H7 (cell line): Measurements from ENCODE around the gene NR2F1-AS1. TPM values are rescaled to one million over a fixed set of nuclear protein-coding genes. Genes with fewer than 3 reads are reported as not detected.
"Not testable (repeated sequence)": the region's sequence is repeated elsewhere in the genome, so short reads cannot be mapped to it uniquely, and the experiment has no call there.

ENCODE experiments used
- DNase-seq: peaks from one replicate; pipeline ENCODE4 v3.0.0; 2012
- H3K27me3 ChIP-seq: 2 replicates; pipeline ENCODE4 v1.6.0; 2011; ENCODE audit warnings: mild to moderate bottlenecking, low read length; ENCODE audit not compliant: control insufficient read depth, insufficient read depth
- H3K36me3 ChIP-seq: replicated peaks from 2 replicates; pipeline ENCODE4 v1.5.1; 2011; ENCODE audit warnings: low read length; ENCODE audit not compliant: control insufficient read depth, insufficient read depth
- H3K4me3 ChIP-seq: 2 replicates; pipeline ENCODE4 v1.5.1; 2011; ENCODE audit warnings: low read depth, mild to moderate bottlenecking, control low read depth, low read length, moderate library complexity; ENCODE audit not compliant: insufficient read depth
- total RNA-seq: library from RNA; depleted of rRNA; stranded (reverse); fragments of >200 nt; shearing (Covaris generic); gene quantifications from 2 replicates; pipeline ENCODE4 v1.2.3, GENCODE V29; 2014

The NR2F1-AS1 gene
- total RNA-seq, 1 experiment from 2014 or later = 1.1 TPM

- DNase-seq = no peak
- Histone ChIP-seq H3K4me3 (no peak overlapping the region), H3K27me3 (no peaks in the 10 kb centered on the region), H3K36me3 (no peaks in the 10 kb centered on the region)
Observed at GRCh38 chr5:93407454-93407853, 173.6 kb downstream of the NR2F1-AS1 start.

DNA sequence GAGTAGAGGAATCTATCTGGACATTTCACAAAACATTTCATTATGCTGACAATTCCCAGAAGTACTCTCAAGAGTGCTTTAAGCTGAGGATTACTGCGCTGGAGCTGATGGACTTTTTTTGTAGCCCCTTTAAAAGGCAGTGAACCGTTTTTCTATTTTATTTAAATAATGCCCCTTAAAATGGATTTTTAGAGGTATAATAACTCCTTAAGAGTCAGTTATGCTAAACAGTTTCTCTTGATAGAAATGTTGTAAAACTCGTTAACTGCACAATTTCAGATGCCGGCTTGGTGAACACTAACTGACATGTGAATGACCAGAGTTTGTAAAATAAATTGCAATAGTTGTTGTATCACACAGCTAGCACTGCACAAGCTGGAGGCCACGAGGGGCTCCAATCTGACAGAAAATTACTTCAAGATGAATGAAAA is 174.0 kb downstream of the NR2F1-AS1 start:
- Histone ChIP-seq H3K36me3 (no peaks in the 10 kb centered on the region), H3K4me3 (no peak overlapping the region), H3K27me3 (no peaks in the 10 kb centered on the region)
- DNase-seq = no peak

DNA sequence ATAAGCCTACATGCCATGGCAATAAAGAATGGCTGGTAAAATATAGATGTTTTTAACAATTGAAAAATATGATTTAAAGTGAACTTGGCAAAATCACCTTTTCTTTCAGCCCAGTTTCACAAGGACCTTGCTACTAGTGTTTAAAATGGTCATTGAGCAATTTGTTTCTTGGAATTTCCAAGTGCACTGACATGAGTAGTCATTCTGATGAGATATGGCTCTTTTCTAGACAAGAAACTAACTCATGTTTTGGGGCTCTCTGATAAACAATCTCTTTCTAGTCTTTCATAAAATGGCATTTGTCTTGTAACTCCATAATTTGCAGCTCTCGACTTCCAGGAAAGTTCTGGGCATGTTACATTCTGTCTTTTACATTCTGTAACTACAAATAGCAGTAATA is 176.8 kb downstream of the NR2F1-AS1 start:
- Histone ChIP-seq H3K4me3 (no peak overlapping the region), H3K36me3 (no peaks in the 10 kb centered on the region), H3K27me3 (no peaks in the 10 kb centered on the region)
- DNase-seq = no peak

GRCh38 chr5:93403141-93403928 is 177.7 kb downstream of the NR2F1-AS1 start:
- H3K36me3 ChIP-seq = no peaks in the 10 kb centered on the region
- no peak for DNase-seq
- no peaks in the 10 kb centered on the region for H3K27me3 ChIP-seq
- no peak overlapping the region for H3K4me3 ChIP-seq

DNA sequence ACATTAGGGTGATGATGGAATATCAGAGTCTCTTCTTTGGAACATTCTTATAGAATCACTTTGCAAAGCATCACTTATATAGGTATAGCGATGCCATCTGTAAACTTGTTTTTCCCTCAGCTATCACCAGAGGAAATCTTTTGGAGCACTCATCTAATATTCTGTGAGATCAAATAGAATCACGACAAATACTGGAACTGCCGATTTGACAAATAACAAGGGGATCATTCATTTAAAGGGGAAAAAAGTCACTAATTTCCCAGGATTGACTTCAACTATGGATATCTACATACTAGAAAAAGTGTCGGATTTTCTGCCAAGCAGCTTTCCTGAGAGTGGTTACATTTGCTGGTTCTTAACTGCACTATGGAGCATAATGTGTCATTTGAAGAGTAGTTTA is 178.6 kb downstream of the NR2F1-AS1 start:
- H3K4me3 ChIP-seq = no peak overlapping the region
- no peaks in the 10 kb centered on the region for H3K36me3 ChIP-seq
- H3K27me3 ChIP-seq = no peaks in the 10 kb centered on the region
- no peak for DNase-seq

- Histone ChIP-seq H3K4me3 (no peak overlapping the region), H3K36me3 (no peaks in the 10 kb centered on the region), H3K27me3 (no peaks in the 10 kb centered on the region)
- DNase-seq = no peak
Observed at GRCh38 chr5:93401634-93402213, 179.3 kb downstream of the NR2F1-AS1 start.

GRCh38 chr5:93399675-93400074 is 181.3 kb downstream of the NR2F1-AS1 start:
- H3K36me3 ChIP-seq = no peaks in the 10 kb centered on the region

DNA sequence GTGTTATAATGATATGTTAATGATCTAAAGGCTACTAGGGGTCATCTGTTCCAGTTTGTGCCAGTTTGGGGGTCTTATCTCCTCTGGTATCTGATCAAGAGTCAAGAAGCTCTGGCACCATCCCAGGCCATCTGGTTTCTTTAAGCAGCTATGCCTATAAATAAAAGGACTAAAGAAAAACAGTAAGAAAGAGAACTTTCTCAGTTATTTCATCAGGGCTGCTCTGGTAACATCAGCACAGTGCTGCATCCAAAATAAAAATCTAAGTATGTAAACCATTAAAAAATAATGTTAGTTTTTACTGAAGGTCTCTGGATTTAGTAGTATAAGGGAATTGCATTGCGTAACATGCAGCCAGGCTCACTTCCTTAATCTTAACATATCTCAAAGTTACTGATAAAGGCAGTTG is 185.0 kb downstream of the NR2F1-AS1 start:
- Histone ChIP-seq H3K4me3 (no peak overlapping the region), H3K27me3 (no peaks in the 10 kb centered on the region), H3K36me3 (no peaks in the 10 kb centered on the region)
- no peak for DNase-seq

More at GRCh38 chr5:93399675-93400074, 181.3 kb downstream of the NR2F1-AS1 start:
- Histone ChIP-seq H3K4me3 (no peak overlapping the region), H3K27me3 (no peaks in the 10 kb centered on the region)
- no peak for DNase-seq

- Histone ChIP-seq H3K27me3 (no peaks in the 10 kb centered on the region), H3K36me3 (no peaks in the 10 kb centered on the region), H3K4me3 (no peak overlapping the region)
- no peak for DNase-seq
Observed at GRCh38 chr5:93395010-93395409, 186.0 kb downstream of the NR2F1-AS1 start.

- no peaks in the 10 kb centered on the region for H3K36me3 ChIP-seq
- no peaks in the 10 kb centered on the region for H3K27me3 ChIP-seq
- no peak for DNase-seq
- H3K4me3 ChIP-seq = no peak overlapping the region
Observed at GRCh38 chr5:93394301-93394700, 186.7 kb downstream of the NR2F1-AS1 start.

DNA sequence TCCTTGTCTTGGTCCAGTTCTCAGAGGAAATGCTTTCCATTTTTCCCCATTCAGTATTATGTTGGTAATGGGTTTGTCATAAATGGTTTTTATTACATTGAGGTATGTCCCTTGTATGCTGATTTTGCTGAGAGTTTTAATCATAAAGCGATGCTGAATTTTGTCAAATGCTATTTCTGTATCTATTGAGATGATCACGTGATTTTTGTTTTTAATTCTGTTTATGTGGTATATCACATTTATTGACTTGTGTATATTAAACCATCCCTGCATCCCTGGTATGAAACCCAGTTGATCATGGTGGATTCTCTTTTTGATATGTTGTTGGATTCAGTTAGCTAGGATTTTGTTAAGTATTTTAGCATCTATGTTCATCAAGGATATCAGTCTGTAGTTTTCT is 189.8 kb downstream of the NR2F1-AS1 start:
- H3K36me3 ChIP-seq, H3K4me3 ChIP-seq, H3K27me3 ChIP-seq, DNase-seq: not testable (repeated sequence)

DNA sequence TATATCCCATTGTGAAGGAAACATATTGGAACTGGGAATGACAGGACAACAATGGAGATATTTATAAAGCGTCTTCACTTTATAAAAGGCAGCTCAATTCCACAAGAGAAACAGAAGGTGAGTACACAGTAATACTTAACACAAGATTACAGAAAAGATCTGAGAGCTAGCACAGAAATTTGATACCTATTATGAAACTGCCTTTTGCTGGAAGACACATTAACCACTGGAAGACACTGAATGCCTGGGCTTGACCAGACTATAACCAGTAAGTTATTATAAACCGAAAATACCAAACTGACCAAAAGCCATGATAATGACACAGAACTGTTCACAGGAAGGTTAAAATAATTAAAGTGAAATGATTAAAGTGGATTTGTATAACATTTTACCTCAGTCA is 195.4 kb downstream of the NR2F1-AS1 start:
- DNase-seq = no peak

GRCh38 chr5:93384995-93385394 is 196.0 kb downstream of the NR2F1-AS1 start:
- DNase-seq = no peak
- Histone ChIP-seq H3K4me3 (no peak overlapping the region), H3K27me3 (no peaks in the 10 kb centered on the region), H3K36me3 (no peaks in the 10 kb centered on the region)

More for the DNA sequence above, 195.4 kb downstream of the NR2F1-AS1 start:
- no peaks in the 10 kb centered on the region for H3K36me3 ChIP-seq
- H3K27me3 ChIP-seq = no peaks in the 10 kb centered on the region
- no peak overlapping the region for H3K4me3 ChIP-seq

DNA sequence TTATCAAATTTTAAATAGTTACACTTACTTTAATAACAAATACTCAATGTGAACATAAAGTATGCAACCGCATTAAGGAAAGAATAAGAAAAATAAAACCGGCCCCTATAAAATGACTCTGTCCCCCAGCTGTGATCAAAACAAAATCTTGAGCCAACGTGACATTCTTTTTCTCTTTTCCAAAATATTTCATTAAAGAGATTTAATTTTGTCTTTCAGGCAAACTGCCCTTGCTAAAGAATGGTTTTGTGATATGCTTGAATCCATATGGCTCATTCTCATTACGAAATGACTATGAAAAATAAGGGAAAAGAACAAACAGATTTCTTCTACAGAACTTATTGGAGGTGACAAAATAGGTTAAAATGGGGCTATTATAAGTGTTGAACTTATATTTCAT is 197.0 kb downstream of the NR2F1-AS1 start:
- DNase-seq = no peak
- H3K36me3 ChIP-seq = no peaks in the 10 kb centered on the region
- H3K4me3 ChIP-seq = no peak overlapping the region
- no peaks in the 10 kb centered on the region for H3K27me3 ChIP-seq

DNA sequence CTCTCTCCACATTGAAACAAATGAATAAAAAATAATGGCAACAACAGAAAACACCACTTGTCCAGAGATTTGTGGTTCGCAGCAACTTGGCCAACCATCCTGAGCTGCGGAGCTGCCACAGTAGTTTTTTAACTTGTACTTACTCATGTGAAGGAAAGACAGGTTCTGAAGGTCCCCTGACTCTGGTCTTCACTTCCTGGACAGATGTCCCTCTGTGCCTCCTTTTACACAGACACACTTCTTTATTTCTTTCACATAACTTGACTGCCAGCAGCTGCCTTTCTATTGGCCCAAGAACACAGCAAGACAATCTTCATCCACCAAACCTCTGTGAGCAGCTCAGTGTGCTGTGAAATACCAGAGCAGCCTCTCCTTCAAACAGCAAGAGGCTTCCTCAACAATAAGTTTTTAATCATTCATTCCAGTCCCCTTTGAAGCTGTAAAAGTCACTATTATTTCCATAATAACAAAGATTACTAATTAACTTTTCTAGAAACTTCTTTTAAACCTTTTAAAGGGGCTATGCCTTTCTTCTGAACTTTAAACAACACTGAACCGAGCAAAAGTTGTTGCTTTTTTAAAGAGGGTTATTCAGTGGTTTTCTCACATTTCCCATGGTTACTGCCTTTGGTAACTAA is 198.7 kb downstream of the NR2F1-AS1 start:
- Histone ChIP-seq H3K36me3 (no peaks in the 10 kb centered on the region), H3K27me3 (no peaks in the 10 kb centered on the region), H3K4me3 (no peak overlapping the region)
- no peak for DNase-seq
